Measurements from ENCODE around the gene FBXO9. TPM values are rescaled to one million over a fixed set of nuclear protein-coding genes. Genes with fewer than 3 reads are reported as not detected.

FBXO9 gene
- total and polyA plus RNA-seq, 10 of the 15 experiments (the other 5 are each of a cell fraction or from before 2014, with no cell fraction given) = 9.9 to 68.9 (median 31.3) TPM

- intact Hi-C loops (cut with micrococcal nuclease; ENCODE audit: unreplicated experiment) (no loop called here), in situ Hi-C loops (cut with MboI) (no loop called here)
- Histone ChIP-seq H4K20me1 (ENCODE audit: control insufficient read depth, insufficient read depth) (no peaks in the 10 kb centered on the region; the same call in 1 of the 2 replicates), H3K79me2 (ENCODE audit: control insufficient read depth, insufficient read depth, low read length) (no peaks in the 10 kb centered on the region), H2AFZ (ENCODE audit: control insufficient read depth, low read depth, low read length) (no peak overlapping the region), H3K36me3 (ENCODE audit: control insufficient read depth in 2 of 2, insufficient read depth in 2 of 2, low read length in 1 of 2) (no peaks in the 10 kb centered on the region; a peak in 1 of 4 replicates), H3K27me3 (replicated peaks in 1 of 2; ENCODE audit: control insufficient read depth in 2 of 2, insufficient read depth in 2 of 2, low read length in 1 of 2) (no peaks in the 10 kb centered on the region), H3K4me2 (ENCODE audit: control insufficient read depth, insufficient read depth) (no peak overlapping the region), H3K4me1 (ENCODE audit: control insufficient read depth, insufficient read depth, low read length) (no peaks in the 10 kb centered on the region), H3K4me3 (no peak overlapping the region), H3K9me3 (replicated peaks; ENCODE audit: control insufficient read depth, insufficient read depth, low read length) (no peaks in the 10 kb centered on the region), H3K27ac (ENCODE audit: control insufficient read depth, insufficient read depth) (no peak overlapping the region), H3K9ac (ENCODE audit: control insufficient read depth, insufficient read depth, low read length) (no peak overlapping the region)
- ChIA-PET CTCF (interaction anchor here (1.0 kb wide), 2 partner anchors 19 to 80 kb away, joined by 3 read pairs; no protein-coding TSS in a partner anchor), POLR2A (no interaction called here), SMC1A (ENCODE audit: uncharacterized antibody, unreplicated experiment) (no interaction called here), RAD21 (ENCODE audit: unreplicated experiment) (no interaction called here)
- no peak for DNase-seq (ENCODE audit: low read depth, low spot score)
- ATAC-seq = no peak
- no TSS peak for BruUV-seq (replicated peaks)
- 67% methylated on average over 3 of the region's 3 CpGs for WGBS (ENCODE audit: insufficient coverage, insufficient replicate concordance, low lambda C conversion rate, missing lambda C conversion rate)
- no peak for FAIRE-seq
- TF ChIP-seq EP300 (IDR thresholded peaks at IDR 0.05; ENCODE audit: borderline replicate concordance in 1 of 2, control insufficient read depth in 1 of 2, low read depth in 2 of 2, low read length in 2 of 2) (no peak), WRNIP1 (IDR thresholded peaks at IDR 0.05; ENCODE audit: borderline replicate concordance, low read depth, low read length) (no peak), SUZ12 (IDR thresholded peaks at IDR 0.05; ENCODE audit: unreplicated experiment) (no peak), TAF1 (IDR thresholded peaks at IDR 0.05; ENCODE audit: borderline replicate concordance, low read depth, low read length) (no peak), KDM1A (IDR thresholded peaks at IDR 0.05; ENCODE audit: borderline replicate concordance) (no peak), ZNF592 (IDR thresholded peaks at IDR 0.05) (no peak), KAT2A (conservative IDR thresholded peaks at IDR 0.05; ENCODE audit: control insufficient read depth, low read depth, low read length) (no peak), BCL3 (IDR thresholded peaks at IDR 0.05; ENCODE audit: borderline replicate concordance, insufficient read depth, low read depth, low read length, poor library complexity, severe bottlenecking) (no peak), NBN (IDR thresholded peaks at IDR 0.05) (no peak), MTA2 (IDR thresholded peaks at IDR 0.05; ENCODE audit: low read depth) (no peak)
- TF ChIP-seq, protein P1, sequence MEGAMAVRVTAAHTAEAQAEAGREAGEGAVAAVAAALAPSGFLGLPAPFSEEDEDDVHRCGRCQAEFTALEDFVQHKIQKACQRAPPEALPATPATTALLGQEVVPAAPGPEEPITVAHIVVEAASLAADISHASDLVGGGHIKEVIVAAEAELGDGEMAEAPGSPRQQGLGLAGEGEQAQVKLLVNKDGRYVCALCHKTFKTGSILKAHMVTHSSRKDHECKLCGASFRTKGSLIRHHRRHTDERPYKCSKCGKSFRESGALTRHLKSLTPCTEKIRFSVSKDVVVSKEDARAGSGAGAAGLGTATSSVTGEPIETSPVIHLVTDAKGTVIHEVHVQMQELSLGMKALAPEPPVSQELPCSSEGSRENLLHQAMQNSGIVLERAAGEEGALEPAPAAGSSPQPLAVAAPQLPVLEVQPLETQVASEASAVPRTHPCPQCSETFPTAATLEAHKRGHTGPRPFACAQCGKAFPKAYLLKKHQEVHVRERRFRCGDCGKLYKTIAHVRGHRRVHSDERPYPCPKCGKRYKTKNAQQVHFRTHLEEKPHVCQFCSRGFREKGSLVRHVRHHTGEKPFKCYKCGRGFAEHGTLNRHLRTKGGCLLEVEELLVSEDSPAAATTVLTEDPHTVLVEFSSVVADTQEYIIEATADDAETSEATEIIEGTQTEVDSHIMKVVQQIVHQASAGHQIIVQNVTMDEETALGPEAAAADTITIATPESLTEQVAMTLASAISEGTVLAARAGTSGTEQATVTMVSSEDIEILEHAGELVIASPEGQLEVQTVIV (IDR thresholded peaks at IDR 0.05; ENCODE audit: borderline replicate concordance, partially characterized antibody) = no peak
Measured at GRCh38 chr6:53029761-53030160, 35.4 kb upstream of the FBXO9 start.
